HepG2 (cell line): ENCODE measurements around the gene SIRT7. TPM values are rescaled to one million over a fixed set of nuclear protein-coding genes. Genes with fewer than 3 reads are reported as not detected.

ENCODE experiments used
- ARNT ChIP-seq: fragments of 450-650 bp; IDR thresholded peaks from 2 replicates; pipeline ENCODE4 v1.6.1; 2017
- CCAR2 ChIP-seq: fragments of 200-400 bp; formaldehyde crosslinking; optimal IDR thresholded peaks from 2 replicates; pipeline ENCODE3; 2018; ENCODE audit warnings: low read depth, mild to moderate bottlenecking, low read length, moderate library complexity
- E2F1 ChIP-seq: sonication (generic); formaldehyde crosslinking; IDR thresholded peaks from 2 replicates; pipeline ENCODE4 v1.5.0; 2020; ENCODE audit warnings: missing genetic modification reagents
- FUBP1 ChIP-seq: sonication (generic); formaldehyde crosslinking; IDR thresholded peaks from 2 replicates; pipeline ENCODE4 v1.5.1; 2020; ENCODE audit warnings: missing genetic modification reagents, mild to moderate bottlenecking, borderline replicate concordance
- ISL2 ChIP-seq: sonication (generic); formaldehyde crosslinking; IDR thresholded peaks from 2 replicates; pipeline ENCODE4 v1.5.0; 2020; ENCODE audit warnings: missing genetic modification reagents
- NFATC3 ChIP-seq: sonication (generic); formaldehyde crosslinking; IDR thresholded peaks from 2 replicates; pipeline ENCODE4 v1.5.1; 2020; ENCODE audit warnings: mild to moderate bottlenecking, missing genetic modification reagents
- SETDB1 ChIP-seq: sonication (generic); formaldehyde crosslinking; IDR thresholded peaks from 2 replicates; pipeline ENCODE4 v1.5.1; 2020; ENCODE audit warnings: missing genetic modification reagents, mild to moderate bottlenecking, borderline replicate concordance
- SNAPC4 ChIP-seq: sonication (generic); formaldehyde crosslinking; IDR thresholded peaks from 2 replicates; pipeline ENCODE4 v1.4.0; 2020; ENCODE audit warnings: mild to moderate bottlenecking, missing genetic modification reagents
- SP5 ChIP-seq: IDR thresholded peaks from 2 replicates; pipeline ENCODE4 v1.6.1; 2016; ENCODE audit warnings: low read depth, borderline replicate concordance
- TBX3 ChIP-seq: fragments of 450-650 bp; IDR thresholded peaks from 2 replicates; pipeline ENCODE4 v1.6.1; 2017; ENCODE audit warnings: antibody characterized with exemption, mild to moderate bottlenecking, inconsistent platforms, borderline replicate concordance
- ZNF124 ChIP-seq: sonication (generic); formaldehyde crosslinking; IDR thresholded peaks from 2 replicates; pipeline ENCODE4 v1.4.0; 2020; ENCODE audit warnings: missing genetic modification reagents
- ZNF609 ChIP-seq: sonication (generic); formaldehyde crosslinking; IDR thresholded peaks from 2 replicates; pipeline ENCODE4 v1.4.0; 2020; ENCODE audit warnings: mild to moderate bottlenecking, missing genetic modification reagents, borderline replicate concordance
- ZNF790 ChIP-seq: sonication (generic); formaldehyde crosslinking; IDR thresholded peaks from 2 replicates; pipeline ENCODE4 v1.8.0; 2022; ENCODE audit warnings: missing genetic modification reagents, mild to moderate bottlenecking, borderline replicate concordance
- polyA plus RNA-seq, 8 experiments: library from polyadenylated mRNA; depleted of rRNA in 3 of 8; stranded (reverse) in 7 of 8; unstranded in 1 of 8; fragments of >200 nt; fragmentation: Illumina TruSeq in 4 of 8; extraction: Trizol in 4 of 8; gene quantifications; 2 replicates each; pipeline versions ENCODE4 v1.2.1 to v1.2.3, GENCODE V29; 2011 to 2016; ENCODE audit warnings: low read depth in 4 of 8, missing spikeins in 1 of 8, mixed read lengths in 1 of 8; ENCODE audit not compliant: insufficient read depth in 1 of 8
- total RNA-seq, 5 experiments: library from RNA; depleted of rRNA; stranded (reverse); fragments of >200 nt; fragmentation: Illumina TruSeq; extraction: Trizol; gene quantifications; 2 replicates each; pipeline ENCODE4 v1.2.3, GENCODE V29; 2016; ENCODE audit warnings: low read depth in 1 of 5

The SIRT7 gene
- total and polyA plus RNA-seq, 2 of the 13 experiments (the other 11 are each of a cell fraction or from before 2014, with no cell fraction given) = 8.3 to 24.8 TPM

- TF ChIP-seq SNAPC4 (CRISPR knock-in tag) (no peak), ZNF790 (CRISPR knock-in tag) (peak; percentile 88; the same call in 1 of the 2 replicates), ZNF124 (CRISPR knock-in tag) (no peak), ARNT (no peak), CCAR2 (no peak), E2F1 (CRISPR knock-in tag) (peak; percentile 3; the same call in 1 of the 2 replicates), NFATC3 (CRISPR knock-in tag) (no peak), TBX3 (no peak), SETDB1 (CRISPR knock-in tag) (no peak), FUBP1 (CRISPR knock-in tag) (peak; percentile 90; the same call in 1 of the 2 replicates), ZNF609 (CRISPR knock-in tag) (0 out of 2 replicates have a peak, but pooled peaks have one; percentile 17), ISL2 (CRISPR knock-in tag) (peak; percentile 45; the same call in 1 of the 2 replicates), SP5 (CRISPR knock-in tag) (no peak)
These were observed 15.8 kb downstream of the SIRT7 start, which contains the start of gene NPB (continued) for GRCh38 chr17:81902023-81902652.
